Measurements from ENCODE around the gene UQCRC1.
A peak's percentile ranks its signal among the peaks of the same experiment; 100 is the strongest.

UQCRC1 gene

GRCh38 chr3:48639944-48640606 lies 30.6 kb upstream of the UQCRC1 start:
- TF ChIP-seq SUZ12 (IDR thresholded peaks at IDR 0.05; ENCODE audit: extremely low read depth, insufficient read depth, insufficient read length) (no peak), ZNF274 (IDR thresholded peaks at IDR 0.05; ENCODE audit: low read depth, low read length) (no peak), YY1 (IDR thresholded peaks at IDR 0.05; ENCODE audit: insufficient read depth, insufficient read length) (no peak)
- Histone ChIP-seq H3K36me3 (ENCODE audit: insufficient read depth, insufficient read length, low read length) (peaks cover 51% of the 10 kb centered on the region), H3K9ac (ENCODE audit: insufficient read length, low read depth) (no peak overlapping the region), H3K4me3 (ENCODE audit: insufficient read length, low read depth) (no peak overlapping the region), H3K27me3 (ENCODE audit: insufficient read depth, insufficient read length) (no peaks in the 10 kb centered on the region), H3K9me3 (ENCODE audit: insufficient read depth, low read length) (no peaks in the 10 kb centered on the region), H3K4me1 (ENCODE audit: insufficient read depth, insufficient read length) (peaks cover 11% of the 10 kb centered on the region)
- DNase-seq (ENCODE audit: low read depth, low spot score) = no peak

DNA sequence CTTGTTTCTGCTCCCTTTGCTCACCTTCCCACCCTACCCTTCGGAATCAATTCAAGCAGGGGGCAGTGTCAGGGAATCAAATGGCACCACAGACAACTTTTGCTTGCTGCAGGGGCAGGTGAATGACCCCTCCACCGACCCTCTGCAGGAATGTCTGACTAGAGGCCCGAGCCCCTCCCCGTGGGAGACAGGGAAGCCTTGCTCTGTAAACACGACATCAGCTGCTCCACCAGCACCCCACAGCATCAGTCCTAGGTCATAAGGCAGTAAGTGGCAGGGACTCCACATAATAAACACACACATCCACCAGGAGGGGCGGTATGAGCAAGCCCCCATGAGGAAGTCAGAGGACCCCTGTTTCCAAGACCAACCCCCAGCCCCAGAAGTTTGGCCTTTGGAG lies 27.9 kb upstream of the UQCRC1 start:
- H3K4me1 ChIP-seq (ENCODE audit: insufficient read depth, insufficient read length) = peaks cover 15% of the 10 kb centered on the region
- no peak overlapping the region for H3K4me3 ChIP-seq (ENCODE audit: insufficient read length, low read depth)
- H3K9me3 ChIP-seq (ENCODE audit: insufficient read depth, low read length) = no peaks in the 10 kb centered on the region
- DNase-seq (ENCODE audit: low read depth, low spot score) = no peak
- TF ChIP-seq YY1 (IDR thresholded peaks at IDR 0.05; ENCODE audit: insufficient read depth, insufficient read length) (no peak), SUZ12 (IDR thresholded peaks at IDR 0.05; ENCODE audit: extremely low read depth, insufficient read depth, insufficient read length) (no peak), ZNF274 (IDR thresholded peaks at IDR 0.05; ENCODE audit: low read depth, low read length) (no peak)
- H3K27me3 ChIP-seq (ENCODE audit: insufficient read depth, insufficient read length) = no peaks in the 10 kb centered on the region
- H3K36me3 ChIP-seq (ENCODE audit: insufficient read depth, insufficient read length, low read length) = peaks cover 49% of the 10 kb centered on the region
- H3K9ac ChIP-seq (ENCODE audit: insufficient read length, low read depth) = peak overlapping the region; percentile 24

DNA sequence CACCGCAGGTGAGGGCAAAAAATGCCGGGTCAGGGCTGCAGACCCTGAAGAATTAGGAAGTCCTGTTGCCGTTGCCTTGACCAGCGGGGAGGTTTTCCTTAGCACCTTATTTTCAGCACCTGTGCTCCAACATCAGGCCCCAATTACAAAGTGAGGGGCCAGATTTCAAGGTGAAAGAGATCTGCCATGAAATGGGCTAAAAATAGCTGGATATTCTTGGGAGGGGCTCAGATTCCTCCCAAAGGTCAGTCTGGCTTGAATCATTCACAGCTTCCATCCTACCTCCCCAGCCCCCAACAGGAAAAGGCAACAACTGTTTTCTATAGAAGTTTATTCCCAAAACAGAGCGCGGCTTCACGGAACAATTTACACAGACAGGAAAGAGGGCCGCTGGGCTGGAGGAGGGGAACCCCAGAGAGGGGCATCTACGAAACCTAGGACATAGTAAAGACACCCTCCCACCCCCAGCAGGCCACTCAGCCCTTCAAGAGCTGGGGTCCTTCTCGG lies 26.8 kb upstream of the UQCRC1 start:
- Histone ChIP-seq H3K9ac (ENCODE audit: insufficient read length, low read depth) (peak overlapping the region; percentile 75), H3K9me3 (ENCODE audit: insufficient read depth, low read length) (no peaks in the 10 kb centered on the region), H3K4me1 (ENCODE audit: insufficient read depth, insufficient read length) (peaks cover 15% of the 10 kb centered on the region), H3K36me3 (ENCODE audit: insufficient read depth, insufficient read length, low read length) (peaks cover 50% of the 10 kb centered on the region), H3K4me3 (ENCODE audit: insufficient read length, low read depth) (peak overlapping the region; percentile 94), H3K27me3 (ENCODE audit: insufficient read depth, insufficient read length) (no peaks in the 10 kb centered on the region)
- no peak for TF ChIP-seq SUZ12 (IDR thresholded peaks at IDR 0.05; ENCODE audit: extremely low read depth, insufficient read depth, insufficient read length)
- TF ChIP-seq YY1 (IDR thresholded peaks at IDR 0.05; ENCODE audit: insufficient read depth, insufficient read length) = no peak
- TF ChIP-seq ZNF274 (IDR thresholded peaks at IDR 0.05; ENCODE audit: low read depth, low read length) = no peak
- DNase-seq (ENCODE audit: low read depth, low spot score) = no peak

DNA sequence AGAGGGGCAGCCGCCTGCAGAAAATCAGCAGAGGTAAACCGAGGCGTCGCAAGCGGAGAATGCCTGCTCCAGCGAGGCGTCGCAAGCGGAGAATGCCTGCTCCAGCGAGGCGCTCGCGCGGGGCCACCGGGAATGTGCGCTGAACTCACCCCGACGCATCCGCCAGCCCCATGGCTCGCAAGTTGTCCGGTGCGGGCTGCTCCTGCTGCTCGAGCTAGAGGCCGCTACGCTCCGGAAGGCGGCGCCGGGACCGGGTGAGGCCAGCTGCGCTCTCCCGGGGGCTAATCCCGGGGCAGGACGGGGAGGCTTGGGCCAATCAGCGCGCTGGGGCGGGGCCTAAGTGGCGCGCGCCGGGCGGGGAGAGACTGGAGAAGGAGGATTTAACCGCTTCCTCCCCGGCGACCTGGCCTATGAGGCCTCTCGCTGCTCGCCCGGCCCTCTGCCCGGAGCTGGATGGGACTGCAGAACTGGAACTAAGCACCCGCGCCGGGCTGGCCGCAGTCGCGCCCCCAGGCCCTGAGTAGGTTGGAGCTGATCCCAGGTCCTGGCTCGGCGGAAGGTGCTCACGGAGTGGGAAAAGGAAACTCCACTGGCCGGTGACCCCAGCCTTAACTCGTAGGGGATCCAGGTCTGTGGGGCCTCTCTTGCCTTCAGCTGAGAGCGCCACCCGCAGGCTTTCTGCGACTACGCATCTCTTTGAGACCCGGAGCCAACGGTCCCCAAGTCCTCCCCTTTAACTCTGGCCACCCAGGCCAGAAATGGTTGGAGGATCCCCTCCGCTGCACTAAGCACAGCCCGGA lies 26.0 kb upstream of the UQCRC1 start, which contains the start of gene SLC26A6:
SLC26A6 (minus strand) TSS at position 240 of the 800 bp plus-strand sequence; CDS start at position 172, 68 bp downstream.
- peak within 1 kb of the TSS; percentile 96 for H3K9ac ChIP-seq (ENCODE audit: insufficient read length, low read depth)
- peaks cover 53% of the 10 kb centered on the region for H3K36me3 ChIP-seq (ENCODE audit: insufficient read depth, insufficient read length, low read length)
- TF ChIP-seq ZNF274 (IDR thresholded peaks at IDR 0.05; ENCODE audit: low read depth, low read length) (no peak), YY1 (IDR thresholded peaks at IDR 0.05; ENCODE audit: insufficient read depth, insufficient read length) (no peak), SUZ12 (IDR thresholded peaks at IDR 0.05; ENCODE audit: extremely low read depth, insufficient read depth, insufficient read length) (no peak)
- H3K9me3 ChIP-seq (ENCODE audit: insufficient read depth, low read length) = no peaks in the 10 kb centered on the region
- peaks cover 15% of the 10 kb centered on the region for H3K4me1 ChIP-seq (ENCODE audit: insufficient read depth, insufficient read length)
- peak; percentile 98 for DNase-seq (ENCODE audit: low read depth, low spot score)
- no peaks in the 10 kb centered on the region for H3K27me3 ChIP-seq (ENCODE audit: insufficient read depth, insufficient read length)
- peak within 1 kb of the TSS; percentile 94 for H3K4me3 ChIP-seq (ENCODE audit: insufficient read length, low read depth)

DNA sequence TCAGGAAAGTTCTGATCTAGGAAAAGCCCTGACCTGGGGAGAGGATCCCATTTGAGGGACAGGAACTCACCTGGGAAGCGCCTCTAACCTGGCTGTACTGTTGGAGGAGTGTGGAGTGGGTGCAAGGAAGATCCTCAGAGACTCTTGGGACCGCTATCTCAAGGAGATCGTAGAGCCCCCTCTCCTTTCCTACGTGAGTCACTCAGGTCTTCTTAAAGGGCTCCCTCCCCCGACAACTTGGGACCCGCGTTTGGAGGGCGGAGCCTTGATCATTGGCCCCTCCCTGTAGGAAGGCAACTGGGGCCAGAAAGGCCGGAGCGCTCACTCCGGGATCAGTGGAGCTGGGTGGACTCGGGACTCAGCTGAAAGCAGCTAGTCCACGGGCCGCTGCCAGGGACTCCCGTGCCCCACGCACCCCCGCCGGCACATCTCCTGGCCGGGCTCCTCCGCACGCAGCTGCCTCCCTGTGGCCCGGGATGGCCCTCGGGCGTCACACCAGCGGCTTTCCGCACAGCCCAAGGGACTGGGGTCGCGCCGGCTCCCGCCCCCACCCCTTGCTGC lies 25.3 kb upstream of the UQCRC1 start:
- peak overlapping the region; percentile 94 for H3K4me3 ChIP-seq (ENCODE audit: insufficient read length, low read depth)
- no peaks in the 10 kb centered on the region for H3K27me3 ChIP-seq (ENCODE audit: insufficient read depth, insufficient read length)
- TF ChIP-seq YY1 (IDR thresholded peaks at IDR 0.05; ENCODE audit: insufficient read depth, insufficient read length) = no peak
- no peak for TF ChIP-seq SUZ12 (IDR thresholded peaks at IDR 0.05; ENCODE audit: extremely low read depth, insufficient read depth, insufficient read length)
- no peak for TF ChIP-seq ZNF274 (IDR thresholded peaks at IDR 0.05; ENCODE audit: low read depth, low read length)
- DNase-seq (ENCODE audit: low read depth, low spot score) = peak; percentile 57
- H3K36me3 ChIP-seq (ENCODE audit: insufficient read depth, insufficient read length, low read length) = peaks cover 54% of the 10 kb centered on the region
- peak overlapping the region; percentile 96 for H3K9ac ChIP-seq (ENCODE audit: insufficient read length, low read depth)
- peaks cover 18% of the 10 kb centered on the region for H3K4me1 ChIP-seq (ENCODE audit: insufficient read depth, insufficient read length)
- H3K9me3 ChIP-seq (ENCODE audit: insufficient read depth, low read length) = no peaks in the 10 kb centered on the region

- H3K4me1 ChIP-seq (ENCODE audit: insufficient read depth, insufficient read length) = peaks cover 21% of the 10 kb centered on the region
- no peaks in the 10 kb centered on the region for H3K27me3 ChIP-seq (ENCODE audit: insufficient read depth, insufficient read length)
- peak overlapping the region; percentile 94 for H3K4me3 ChIP-seq (ENCODE audit: insufficient read length, low read depth)
- TF ChIP-seq ZNF274 (IDR thresholded peaks at IDR 0.05; ENCODE audit: low read depth, low read length) = no peak
- TF ChIP-seq YY1 (IDR thresholded peaks at IDR 0.05; ENCODE audit: insufficient read depth, insufficient read length) = no peak
- TF ChIP-seq SUZ12 (IDR thresholded peaks at IDR 0.05; ENCODE audit: extremely low read depth, insufficient read depth, insufficient read length) = no peak
- H3K36me3 ChIP-seq (ENCODE audit: insufficient read depth, insufficient read length, low read length) = peaks cover 54% of the 10 kb centered on the region
- no peak for DNase-seq (ENCODE audit: low read depth, low spot score)
- no peaks in the 10 kb centered on the region for H3K9me3 ChIP-seq (ENCODE audit: insufficient read depth, low read length)
- H3K9ac ChIP-seq (ENCODE audit: insufficient read length, low read depth) = peak overlapping the region; percentile 96
These were observed 24.3 kb upstream of the UQCRC1 start for GRCh38 chr3:48633743-48634142.
